Stimulated activated CD4-positive, alpha-beta T cell treated with anti-CD3 and anti-CD28 coated beads, Interleukin-1b, Interleukin-23, amount 100 ng/mL, for 48 hours (primary cell): Measurements from ENCODE around the gene OR52E1.

ENCODE experiments used
- DNase-seq: peaks from one replicate; pipeline ENCODE4 v3.0.0-alpha.2; 2020

OR52E1 gene

DNA sequence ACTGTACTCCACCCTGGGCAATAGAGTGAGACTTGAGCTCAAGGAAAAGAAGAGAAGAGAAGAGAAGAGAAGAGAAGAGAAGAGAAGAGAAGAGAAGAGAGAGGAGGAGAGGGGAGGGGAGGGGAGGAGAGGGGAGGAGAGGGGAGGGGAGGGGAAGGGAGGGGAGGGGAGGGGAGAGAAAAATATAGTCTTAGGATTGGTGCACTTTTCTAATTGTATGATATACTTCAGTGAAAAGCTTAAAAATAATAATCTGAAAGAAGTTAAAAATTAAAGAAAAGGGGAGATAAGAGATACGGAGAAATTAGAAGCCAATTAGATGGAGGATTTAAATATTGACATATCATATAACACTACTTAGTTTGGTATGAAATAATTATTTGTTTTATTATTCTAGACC is 49.5 kb downstream of the OR52E1 start:
- no peak for DNase-seq
